Calu3 (cell line): ENCODE data around the gene STIM2. TPM values are rescaled to one million over a fixed set of nuclear protein-coding genes. Genes with fewer than 3 reads are reported as not detected.
"Not testable (repeated sequence)": the region's sequence is repeated elsewhere in the genome, so short reads cannot be mapped to it uniquely, and the experiment has no call there.

Experiments used
- BruUV-seq: library from RNA; stranded (reverse); fragments of 400-500 nt; replicated peaks from 2 replicates; lab custom pipeline; 2021; lab: Mats Ljungman, UMichigan
- CTCF ChIA-PET: fragments of 300-600 bp; sonication (Branson Sonifier 250); formaldehyde crosslinking; loops from one replicate; lab custom pipeline; 2022; ENCODE audit warnings: antibody characterized with exemption; lab: Charles Lee
- DNase-seq: peaks from one replicate; pipeline ENCODE4 v3.0.0; 2022
- H3K27ac Mint-ChIP-seq: one replicate; pipeline ENCODE4 v1.8.0; 2022; ENCODE audit warnings: mixed read lengths; ENCODE audit not compliant: unreplicated experiment
- H3K27me3 Mint-ChIP-seq: one replicate; pipeline ENCODE4 v1.8.0; 2022; ENCODE audit warnings: mixed read lengths; ENCODE audit not compliant: unreplicated experiment
- H3K36me3 Mint-ChIP-seq: one replicate; pipeline ENCODE4 v1.8.0; 2022; ENCODE audit warnings: mild to moderate bottlenecking, moderate library complexity, mixed read lengths; ENCODE audit not compliant: insufficient read depth, unreplicated experiment
- H3K4me1 Mint-ChIP-seq: one replicate; pipeline ENCODE4 v1.8.0; 2022; ENCODE audit warnings: mild to moderate bottlenecking, low read depth, mixed read lengths; ENCODE audit not compliant: unreplicated experiment
- H3K4me3 Mint-ChIP-seq: one replicate; pipeline ENCODE4 v1.8.0; 2022; ENCODE audit warnings: mild to moderate bottlenecking, low read depth, moderate library complexity, mixed read lengths; ENCODE audit not compliant: unreplicated experiment
- H3K9me3 Mint-ChIP-seq: one replicate; pipeline ENCODE4 v1.8.0; 2022; ENCODE audit warnings: low read depth, mixed read lengths; ENCODE audit not compliant: unreplicated experiment
- CTCF ChIP-seq: fragments of 200-600 bp; IDR thresholded peaks from one replicate; pipeline ENCODE4 v1.8.0; 2022; ENCODE audit warnings: antibody characterized with exemption; ENCODE audit not compliant: unreplicated experiment
- intact Hi-C: fragments of 100-400 bp; cut with micrococcal nuclease; formaldehyde crosslinking; loops from one replicate; pipeline ENCODE4 v1.10.0; 2022; ENCODE audit not compliant: unreplicated experiment
- total RNA-seq: library from RNA; stranded (reverse); gene quantifications from 2 replicates; pipeline ENCODE4 v1.2.3, GENCODE V29; 2022

STIM2 gene
- total RNA-seq, 1 experiment from 2014 or later: 24.2 TPM

- H3K36me3 Mint-ChIP-seq: no peaks in the 10 kb centered on the region
- intact Hi-C loops: no loop called here
These were observed 40.3 kb upstream of the STIM2 start for GRCh38 chr4:26820346-26820745.

GRCh38 chr4:26821031-26821430 lies 39.6 kb upstream of the STIM2 start:
- no peak for TF ChIP-seq CTCF
- Mint-ChIP-seq H3K27ac (no peak overlapping the region), H3K4me3 (no peak overlapping the region), H3K27me3 (no peaks in the 10 kb centered on the region), H3K9me3 (no peaks in the 10 kb centered on the region), H3K4me1 (no peaks in the 10 kb centered on the region), H3K36me3 (no peaks in the 10 kb centered on the region)
- BruUV-seq: no TSS peak
- DNase-seq: no peak
- intact Hi-C loops: no loop called here
- CTCF ChIA-PET: no interaction called here

More at GRCh38 chr4:26820346-26820745, 40.3 kb upstream of the STIM2 start:
- CTCF ChIA-PET: no interaction called here
- no TSS peak for BruUV-seq
- H3K4me3 Mint-ChIP-seq: no peak overlapping the region
- no peak overlapping the region for H3K27ac Mint-ChIP-seq
- H3K4me1 Mint-ChIP-seq: no peaks in the 10 kb centered on the region
- DNase-seq: no peak
- TF ChIP-seq CTCF: no peak
- H3K27me3 Mint-ChIP-seq: no peaks in the 10 kb centered on the region
- no peaks in the 10 kb centered on the region for H3K9me3 Mint-ChIP-seq

GRCh38 chr4:26821677-26822503 lies 38.8 kb upstream of the STIM2 start:
- Mint-ChIP-seq H3K36me3 (no peaks in the 10 kb centered on the region), H3K4me1 (peaks cover 7% of the 10 kb centered on the region), H3K27me3 (no peaks in the 10 kb centered on the region), H3K27ac (no peak overlapping the region), H3K9me3 (no peaks in the 10 kb centered on the region), H3K4me3 (no peak overlapping the region)
- no peak for DNase-seq
- no TSS peak for BruUV-seq
- TF ChIP-seq CTCF: no peak
- CTCF ChIA-PET: no interaction called here
- intact Hi-C loops: no loop called here

GRCh38 chr4:26822546-26822945 lies 38.1 kb upstream of the STIM2 start:
- H3K9me3 Mint-ChIP-seq: no peaks in the 10 kb centered on the region
- TF ChIP-seq CTCF: no peak
- no peak overlapping the region for H3K4me3 Mint-ChIP-seq
- no peaks in the 10 kb centered on the region for H3K27me3 Mint-ChIP-seq
- intact Hi-C loops: no loop called here
- CTCF ChIA-PET: no interaction called here
- no peak overlapping the region for H3K27ac Mint-ChIP-seq
- H3K4me1 Mint-ChIP-seq: peaks cover 11% of the 10 kb centered on the region
- no TSS peak for BruUV-seq
- H3K36me3 Mint-ChIP-seq: no peaks in the 10 kb centered on the region
- DNase-seq: no peak

- CTCF ChIA-PET, H3K4me3 Mint-ChIP-seq, intact Hi-C loops, H3K36me3 Mint-ChIP-seq, H3K9me3 Mint-ChIP-seq, H3K27me3 Mint-ChIP-seq, DNase-seq, BruUV-seq, H3K27ac Mint-ChIP-seq: not testable (repeated sequence)
- peaks cover 11% of the 10 kb centered on the region for H3K4me1 Mint-ChIP-seq
These were observed 37.7 kb upstream of the STIM2 start for GRCh38 chr4:26822974-26823373.
